HEK293 (cell line): ENCODE results near the gene PLCD1.

ENCODE experiments used
- CTCF ChIA-PET: fragments of 350-600 bp; formaldehyde crosslinking; extraction: SDS; loops from one replicate; lab custom pipeline; 2021; ENCODE audit warnings: antibody characterized with exemption; lab: Yijun Ruan, JAX
- POLR2A ChIA-PET: fragments of 300-600 bp; formaldehyde crosslinking; extraction: SDS; loops from one replicate; lab custom pipeline; 2020; ENCODE audit warnings: antibody characterized with exemption, inconsistent platforms; lab: Yijun Ruan, JAX
- H3K27ac ChIP-seq: fragments of 200-500 bp; sonication (Bioruptor generic); 2 replicates; pipeline ENCODE4 v1.5.1; 2014; ENCODE audit warnings: low read depth, low read length, control low read depth, inconsistent platforms; ENCODE audit errors: extremely low read depth
- H3K36me3 ChIP-seq, 2 experiments: fragments of 200-500 bp in 1 of 2; sonication (Bioruptor generic) in 1 of 2; 1 replicate in 1 of 2; 2 replicates in 1 of 2; pipeline ENCODE4 v1.5.1; 2014 to 2017; ENCODE audit warnings: inconsistent platforms in 2 of 2, low read length in 2 of 2; ENCODE audit not compliant: control insufficient read depth in 2 of 2, insufficient read depth in 1 of 2
- H3K4me1 ChIP-seq: fragments of 200-500 bp; sonication (Bioruptor generic); 2 replicates; pipeline ENCODE4 v1.5.1; 2014; ENCODE audit warnings: mild to moderate bottlenecking, low read length, inconsistent platforms; ENCODE audit not compliant: control insufficient read depth, insufficient read depth
- H3K4me3 ChIP-seq: 2 replicates; pipeline ENCODE4 v1.5.1; 2011; ENCODE audit warnings: low read depth, mild to moderate bottlenecking, control low read depth, low read length, moderate library complexity
- H3K9me3 ChIP-seq: fragments of 200-500 bp; sonication (Bioruptor generic); 2 replicates; pipeline ENCODE4 v1.5.1; 2014; ENCODE audit warnings: low read depth, low read length, inconsistent platforms; ENCODE audit not compliant: control insufficient read depth, insufficient read depth
- KLF9 ChIP-seq: fragments of 450-650 bp; formaldehyde crosslinking; IDR thresholded peaks from 2 replicates; pipeline ENCODE4 v1.5.1; 2016; ENCODE audit warnings: missing biosample characterization, missing genetic modification characterization, low read depth
- PBX3 ChIP-seq: sonication (generic); formaldehyde crosslinking; IDR thresholded peaks from 2 replicates; pipeline ENCODE4 v1.8.1; 2022; ENCODE audit warnings: mild to moderate bottlenecking, moderate library complexity, missing genetic modification reagents
- PRDM2 ChIP-seq: fragments of 450-650 bp; formaldehyde crosslinking; IDR thresholded peaks from 2 replicates; pipeline ENCODE4 v1.5.1; 2016; ENCODE audit warnings: missing biosample characterization, missing genetic modification characterization, borderline replicate concordance
- ZBTB1 ChIP-seq: fragments of 450-650 bp; formaldehyde crosslinking; IDR thresholded peaks from 2 replicates; pipeline ENCODE4 v1.5.1; 2016; ENCODE audit warnings: missing biosample characterization, missing genetic modification characterization
- ZBTB21 ChIP-seq: fragments of 450-650 bp; formaldehyde crosslinking; IDR thresholded peaks from 2 replicates; pipeline ENCODE4 v1.5.1; 2017; ENCODE audit warnings: missing biosample characterization, missing genetic modification characterization
- ZFP3 ChIP-seq: fragments of 450-650 bp; formaldehyde crosslinking; IDR thresholded peaks from 2 replicates; pipeline ENCODE4 v1.5.1; 2016; ENCODE audit warnings: low read depth, missing biosample characterization, missing genetic modification characterization
- ZIC2 ChIP-seq: fragments of 450-650 bp; formaldehyde crosslinking; IDR thresholded peaks from 2 replicates; pipeline ENCODE4 v1.5.1; 2016; ENCODE audit warnings: missing biosample characterization, missing genetic modification characterization
- ZNF133 ChIP-seq: fragments of 450-650 bp; formaldehyde crosslinking; IDR thresholded peaks from 2 replicates; pipeline ENCODE4 v1.5.1; 2016; ENCODE audit warnings: missing biosample characterization, missing genetic modification characterization
- ZNF2 ChIP-seq: fragments of 450-650 bp; formaldehyde crosslinking; IDR thresholded peaks from 2 replicates; pipeline ENCODE4 v1.5.1; 2016; ENCODE audit warnings: missing biosample characterization, missing genetic modification characterization
- ZNF202 ChIP-seq: fragments of 450-650 bp; formaldehyde crosslinking; IDR thresholded peaks from 2 replicates; pipeline ENCODE4 v1.5.1; 2016; ENCODE audit warnings: missing biosample characterization, missing genetic modification characterization, borderline replicate concordance
- ZNF223 ChIP-seq: fragments of 450-650 bp; formaldehyde crosslinking; IDR thresholded peaks from 2 replicates; pipeline ENCODE4 v1.5.1; 2016; ENCODE audit warnings: missing biosample characterization, missing genetic modification characterization
- ZNF335 ChIP-seq: fragments of 450-650 bp; formaldehyde crosslinking; conservative IDR thresholded peaks from 2 replicates; pipeline ENCODE4 v1.5.1; 2016; ENCODE audit warnings: missing biosample characterization, missing genetic modification characterization
- ZNF473 ChIP-seq: fragments of 450-650 bp; formaldehyde crosslinking; IDR thresholded peaks from 2 replicates; pipeline ENCODE4 v1.5.1; 2017; ENCODE audit warnings: missing biosample characterization, missing genetic modification characterization
- ZNF488 ChIP-seq: fragments of 450-650 bp; formaldehyde crosslinking; IDR thresholded peaks from 2 replicates; pipeline ENCODE4 v1.5.1; 2016; ENCODE audit warnings: missing biosample characterization, missing genetic modification characterization
- ZNF513 ChIP-seq: fragments of 450-650 bp; IDR thresholded peaks from 2 replicates; pipeline ENCODE4 v1.5.1; 2018; ENCODE audit warnings: missing biosample characterization, missing genetic modification characterization
- ZNF544 ChIP-seq: fragments of 450-650 bp; formaldehyde crosslinking; IDR thresholded peaks from 2 replicates; pipeline ENCODE4 v1.5.0; 2017; ENCODE audit warnings: missing biosample characterization, missing genetic modification characterization
- ZNF658 ChIP-seq: fragments of 450-650 bp; formaldehyde crosslinking; IDR thresholded peaks from 2 replicates; pipeline ENCODE4; 2016; ENCODE audit warnings: missing biosample characterization, missing genetic modification characterization
- ZNF660 ChIP-seq: fragments of 450-650 bp; IDR thresholded peaks from 2 replicates; pipeline ENCODE4 v1.5.1; 2018; ENCODE audit warnings: missing biosample characterization, mild to moderate bottlenecking, missing genetic modification characterization
- ZNF670 ChIP-seq: fragments of 450-650 bp; formaldehyde crosslinking; IDR thresholded peaks from 2 replicates; pipeline ENCODE4 v1.5.1; 2016; ENCODE audit warnings: missing biosample characterization, missing genetic modification characterization, low read depth
- ZNF776 ChIP-seq: fragments of 450-650 bp; formaldehyde crosslinking; IDR thresholded peaks from 2 replicates; pipeline ENCODE4 v1.5.0; 2017; ENCODE audit warnings: missing biosample characterization, missing genetic modification characterization, borderline replicate concordance

The PLCD1 gene

GRCh38 chr3:38059591-38059990 is 30.1 kb upstream of the PLCD1 start:
- no peak overlapping the region for H3K4me3 ChIP-seq
- H3K27ac ChIP-seq, result no peak overlapping the region
- no peaks in the 10 kb centered on the region for H3K36me3 ChIP-seq
- no peaks in the 10 kb centered on the region for H3K9me3 ChIP-seq
- POLR2A ChIA-PET, result no interaction called here
- CTCF ChIA-PET, result interaction anchor here (0.7 to 1.3 kb wide), 2 partner anchors 56 to 63 kb away, joined by 3 read pairs; no protein-coding TSS in a partner anchor
- no peaks in the 10 kb centered on the region for H3K4me1 ChIP-seq
- TF ChIP-seq ZNF776 (tag by site-specific recombination) (no peak), ZNF2 (tag by site-specific recombination) (no peak), ZBTB21 (tag by site-specific recombination) (no peak)

- CTCF ChIA-PET, result interaction anchor here (0.7 to 1.3 kb wide), 2 partner anchors 55 to 62 kb away, joined by 3 read pairs; no protein-coding TSS in a partner anchor
- Histone ChIP-seq H3K36me3 (no peaks in the 10 kb centered on the region), H3K9me3 (no peaks in the 10 kb centered on the region), H3K27ac (no peak overlapping the region), H3K4me1 (no peaks in the 10 kb centered on the region), H3K4me3 (no peak overlapping the region)
- POLR2A ChIA-PET, result no interaction called here
- no peak for TF ChIP-seq ZNF133
- TF ChIP-seq ZNF544, result no peak
- TF ChIP-seq ZNF223, result no peak
- no peak for TF ChIP-seq PRDM2 (tag by site-specific recombination)
- TF ChIP-seq PBX3 (CRISPR knock-in tag), result no peak
- no peak for TF ChIP-seq ZBTB1 (tag by site-specific recombination)
- no peak for TF ChIP-seq ZNF658 (tag by site-specific recombination)
- TF ChIP-seq ZNF513 (tag by site-specific recombination), result no peak
- TF ChIP-seq ZNF473 (tag by site-specific recombination), result no peak
- TF ChIP-seq ZNF335, result no peak
- no peak for TF ChIP-seq ZIC2 (tag by site-specific recombination)
- TF ChIP-seq ZNF660 (tag by site-specific recombination), result no peak
- no peak for TF ChIP-seq ZNF670 (tag by site-specific recombination)
- no peak for TF ChIP-seq ZFP3 (tag by site-specific recombination)
- no peak for TF ChIP-seq ZNF202
- no peak for TF ChIP-seq ZNF488 (tag by site-specific recombination)
- no peak for TF ChIP-seq KLF9 (tag by site-specific recombination)
These were observed 29.7 kb upstream of the PLCD1 start for GRCh38 chr3:38059148-38059547.
